Measurements from ENCODE around the gene APOE.
"Not testable (repeated sequence)": the region's sequence is repeated elsewhere in the genome, so short reads cannot be mapped to it uniquely, and the experiment has no call there.

The APOE gene

DNA sequence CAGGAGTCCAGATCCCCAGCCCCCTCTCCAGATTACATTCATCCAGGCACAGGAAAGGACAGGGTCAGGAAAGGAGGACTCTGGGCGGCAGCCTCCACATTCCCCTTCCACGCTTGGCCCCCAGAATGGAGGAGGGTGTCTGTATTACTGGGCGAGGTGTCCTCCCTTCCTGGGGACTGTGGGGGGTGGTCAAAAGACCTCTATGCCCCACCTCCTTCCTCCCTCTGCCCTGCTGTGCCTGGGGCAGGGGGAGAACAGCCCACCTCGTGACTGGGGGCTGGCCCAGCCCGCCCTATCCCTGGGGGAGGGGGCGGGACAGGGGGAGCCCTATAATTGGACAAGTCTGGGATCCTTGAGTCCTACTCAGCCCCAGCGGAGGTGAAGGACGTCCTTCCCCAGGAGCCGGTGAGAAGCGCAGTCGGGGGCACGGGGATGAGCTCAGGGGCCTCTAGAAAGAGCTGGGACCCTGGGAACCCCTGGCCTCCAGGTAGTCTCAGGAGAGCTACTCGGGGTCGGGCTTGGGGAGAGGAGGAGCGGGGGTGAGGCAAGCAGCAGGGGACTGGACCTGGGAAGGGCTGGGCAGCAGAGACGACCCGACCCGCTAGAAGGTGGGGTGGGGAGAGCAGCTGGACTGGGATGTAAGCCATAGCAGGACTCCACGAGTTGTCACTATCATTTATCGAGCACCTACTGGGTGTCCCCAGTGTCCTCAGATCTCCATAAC lies at the start of gene APOE:
APOE (plus strand) TSS at position 360 of the 724 bp plus-strand sequence. CDS start 829 bp downstream, outside the sequence.
- DNase-seq (ENCODE audit: low read depth in 2 of 2), result no peak

DNA sequence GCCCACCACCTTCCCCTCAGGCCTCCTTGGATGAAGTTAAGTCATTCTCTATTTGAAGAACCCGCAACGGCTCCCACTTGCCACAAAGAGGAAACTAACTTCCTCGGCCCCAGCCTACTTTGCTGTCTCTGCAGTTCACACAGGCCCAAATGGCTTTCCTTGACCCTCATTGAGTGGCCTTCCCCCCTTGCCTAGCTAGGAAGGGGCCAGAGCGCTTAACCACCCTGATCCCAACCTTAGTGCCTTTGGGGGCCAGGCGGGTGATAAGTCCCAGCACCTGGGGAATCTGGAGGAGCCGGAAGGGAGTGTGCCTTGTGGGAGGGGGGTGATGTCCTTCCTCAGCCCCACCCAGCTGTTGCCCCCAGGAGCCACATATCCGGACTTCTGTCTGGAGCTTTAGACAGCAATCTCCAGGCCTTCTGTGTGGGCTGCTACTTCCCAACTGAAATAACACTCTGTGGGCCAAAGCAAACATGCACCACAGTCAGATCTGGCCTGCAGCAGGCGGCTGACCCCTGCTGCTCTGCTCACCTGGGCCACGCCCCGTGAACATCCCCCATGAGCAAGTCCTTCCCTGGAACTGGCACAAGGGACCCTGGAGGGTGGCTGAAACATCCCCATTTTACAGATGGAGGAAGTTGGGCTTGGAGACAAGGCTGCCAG lies 49.0 kb upstream of the APOE start:
- DNase-seq (ENCODE audit: low read depth in 2 of 2), result no peak

DNA sequence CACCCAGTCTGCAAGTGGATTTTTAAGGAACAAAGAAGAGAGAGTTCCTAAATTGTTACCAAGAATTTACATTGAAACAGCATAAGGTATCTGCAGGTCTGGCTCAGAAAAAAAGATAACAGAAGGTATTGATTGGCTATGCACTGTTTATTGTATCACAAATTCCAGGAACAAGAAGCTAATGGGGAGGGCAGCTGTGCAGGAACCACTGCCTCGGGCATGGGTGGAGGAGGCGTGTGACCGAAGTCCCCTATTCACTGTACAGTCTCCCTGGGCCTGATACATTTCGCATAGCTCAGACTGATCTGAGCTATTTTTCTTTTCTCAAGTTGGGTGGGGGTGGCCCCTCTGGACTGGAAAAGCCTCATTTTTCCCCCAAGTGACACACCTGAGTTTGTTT lies 47.8 kb upstream of the APOE start:
- DNase-seq (ENCODE audit: low read depth in 2 of 2), result no peak

DNA sequence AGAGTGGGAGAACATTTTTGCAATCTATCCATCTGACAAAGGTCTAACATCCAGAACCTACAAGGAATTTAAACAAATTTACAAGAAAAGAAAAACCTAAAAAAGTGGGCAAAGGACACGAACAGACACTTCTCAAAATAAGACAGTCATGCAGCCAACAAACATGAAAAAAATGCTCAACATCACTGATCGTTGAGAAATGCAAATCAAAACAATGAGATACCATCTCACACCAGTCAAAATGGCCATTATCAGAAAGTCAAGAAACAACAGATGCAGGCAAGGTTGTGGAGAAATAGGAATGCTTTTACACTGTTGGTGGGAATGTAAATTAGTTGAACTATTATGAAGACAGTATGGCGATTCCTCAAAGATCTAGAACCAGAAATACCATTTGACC lies 44.0 kb upstream of the APOE start:
- not testable (repeated sequence) for DNase-seq (ENCODE audit: low read depth in 2 of 2)

GRCh38 chr19:44863990-44864389 lies 41.6 kb upstream of the APOE start:
- no peak for DNase-seq (ENCODE audit: low read depth in 2 of 2)

DNA sequence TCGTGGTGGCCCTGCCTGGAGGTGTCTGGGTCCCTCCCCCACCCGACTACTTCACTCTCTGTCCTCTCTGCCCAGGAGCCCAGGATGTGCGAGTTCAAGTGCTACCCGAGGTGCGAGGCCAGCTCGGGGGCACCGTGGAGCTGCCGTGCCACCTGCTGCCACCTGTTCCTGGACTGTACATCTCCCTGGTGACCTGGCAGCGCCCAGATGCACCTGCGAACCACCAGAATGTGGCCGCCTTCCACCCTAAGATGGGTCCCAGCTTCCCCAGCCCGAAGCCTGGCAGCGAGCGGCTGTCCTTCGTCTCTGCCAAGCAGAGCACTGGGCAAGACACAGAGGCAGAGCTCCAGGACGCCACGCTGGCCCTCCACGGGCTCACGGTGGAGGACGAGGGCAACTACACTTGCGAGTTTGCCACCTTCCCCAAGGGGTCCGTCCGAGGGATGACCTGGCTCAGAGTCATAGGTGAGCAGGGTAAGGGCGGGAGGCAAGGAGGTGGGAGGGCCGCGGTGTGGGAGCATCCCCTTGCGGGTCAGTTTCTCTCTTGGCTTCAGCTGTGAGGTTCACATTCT lies 40.3 kb upstream of the APOE start:
- no peak for DNase-seq (ENCODE audit: low read depth in 2 of 2)

DNA sequence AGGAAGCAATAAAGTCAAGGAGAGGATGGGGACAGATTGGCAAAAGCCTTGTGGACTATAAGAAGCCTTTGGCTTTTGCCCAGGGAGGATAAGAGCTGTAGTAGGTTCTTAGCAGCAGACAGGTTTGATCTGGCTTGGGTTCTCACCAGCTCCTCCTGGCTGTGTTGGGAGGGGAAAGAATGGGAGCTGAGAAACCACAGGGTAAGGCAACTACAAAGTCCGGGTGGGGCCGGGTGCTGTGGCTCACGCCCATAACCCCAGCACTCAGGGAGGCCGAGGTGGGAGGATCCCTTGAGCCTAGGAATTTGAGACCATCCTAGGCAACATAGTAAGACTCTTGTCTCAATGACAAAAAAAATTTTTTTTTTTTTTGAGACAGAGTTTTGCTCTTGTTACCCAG lies 38.9 kb upstream of the APOE start:
- no peak for DNase-seq (ENCODE audit: low read depth in 2 of 2)

DNA sequence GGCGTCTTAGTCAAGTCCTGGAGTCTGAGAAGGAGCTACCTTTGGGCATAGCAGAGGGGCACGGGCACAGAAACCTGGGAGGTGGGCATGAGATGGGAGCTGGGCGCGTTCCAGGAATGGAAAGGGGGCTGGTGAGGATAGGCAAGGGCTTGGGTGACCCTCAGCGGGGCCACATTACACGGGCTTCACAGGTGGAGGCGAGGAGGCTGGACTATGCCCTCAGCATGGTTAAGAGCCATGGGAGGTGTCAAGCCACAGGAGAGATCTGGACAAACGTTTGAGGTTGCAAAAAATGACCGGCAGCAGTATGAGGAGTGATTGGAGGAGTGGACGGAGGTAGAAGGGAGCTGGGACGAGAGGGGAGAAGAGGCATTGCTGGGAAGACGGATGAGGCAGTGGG lies 38.0 kb upstream of the APOE start:
- no peak for DNase-seq (ENCODE audit: low read depth in 2 of 2)

- DNase-seq (ENCODE audit: low read depth in 2 of 2), result no peak
Observed at GRCh38 chr19:44869733-44870470, 35.7 kb upstream of the APOE start.

DNA sequence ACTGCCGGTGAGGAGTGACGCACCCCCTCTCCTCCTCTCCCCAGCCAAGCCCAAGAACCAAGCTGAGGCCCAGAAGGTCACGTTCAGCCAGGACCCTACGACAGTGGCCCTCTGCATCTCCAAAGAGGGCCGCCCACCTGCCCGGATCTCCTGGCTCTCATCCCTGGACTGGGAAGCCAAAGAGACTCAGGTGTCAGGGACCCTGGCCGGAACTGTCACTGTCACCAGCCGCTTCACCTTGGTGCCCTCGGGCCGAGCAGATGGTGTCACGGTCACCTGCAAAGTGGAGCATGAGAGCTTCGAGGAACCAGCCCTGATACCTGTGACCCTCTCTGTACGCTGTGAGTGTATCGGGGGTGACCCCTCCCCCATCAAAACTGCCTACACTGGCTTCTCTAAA lies 33.8 kb upstream of the APOE start:
- no peak for DNase-seq (ENCODE audit: low read depth in 2 of 2)

- DNase-seq (ENCODE audit: low read depth in 2 of 2), result no peak
Observed at GRCh38 chr19:44872661-44873060, 32.9 kb upstream of the APOE start.

- no peak for DNase-seq (ENCODE audit: low read depth in 2 of 2)
Observed at GRCh38 chr19:44874317-44874716, 31.3 kb upstream of the APOE start.

- no peak for DNase-seq (ENCODE audit: low read depth in 2 of 2)
Observed at GRCh38 chr19:44875666-44876451, 29.7 kb upstream of the APOE start.

- no peak for DNase-seq (ENCODE audit: low read depth in 2 of 2)
Observed at GRCh38 chr19:44876930-44877535, 28.6 kb upstream of the APOE start.

DNA sequence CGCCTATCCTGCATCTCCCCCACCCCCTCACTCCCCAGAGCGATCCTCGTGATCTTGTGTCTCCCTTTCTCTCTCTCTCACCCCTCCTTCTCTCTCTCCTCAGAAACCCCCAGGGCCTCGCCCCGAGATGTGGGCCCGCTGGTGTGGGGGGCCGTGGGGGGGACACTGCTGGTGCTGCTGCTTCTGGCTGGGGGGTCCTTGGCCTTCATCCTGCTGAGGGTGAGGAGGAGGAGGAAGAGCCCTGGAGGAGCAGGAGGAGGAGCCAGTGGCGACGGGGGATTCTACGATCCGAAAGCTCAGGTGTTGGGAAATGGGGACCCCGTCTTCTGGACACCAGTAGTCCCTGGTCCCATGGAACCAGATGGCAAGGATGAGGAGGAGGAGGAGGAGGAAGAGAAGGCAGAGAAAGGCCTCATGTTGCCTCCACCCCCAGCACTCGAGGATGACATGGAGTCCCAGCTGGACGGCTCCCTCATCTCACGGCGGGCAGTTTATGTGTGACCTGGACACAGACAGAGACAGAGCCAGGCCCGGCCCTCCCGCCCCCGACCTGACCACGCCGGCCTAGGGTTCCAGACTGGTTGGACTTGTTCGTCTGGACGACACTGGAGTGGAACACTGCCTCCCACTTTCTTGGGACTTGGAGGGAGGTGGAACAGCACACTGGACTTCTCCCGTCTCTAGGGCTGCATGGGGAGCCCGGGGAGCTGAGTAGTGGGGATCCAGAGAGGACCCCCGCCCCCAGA lies 27.3 kb upstream of the APOE start:
- no peak for DNase-seq (ENCODE audit: low read depth in 2 of 2)

DNA sequence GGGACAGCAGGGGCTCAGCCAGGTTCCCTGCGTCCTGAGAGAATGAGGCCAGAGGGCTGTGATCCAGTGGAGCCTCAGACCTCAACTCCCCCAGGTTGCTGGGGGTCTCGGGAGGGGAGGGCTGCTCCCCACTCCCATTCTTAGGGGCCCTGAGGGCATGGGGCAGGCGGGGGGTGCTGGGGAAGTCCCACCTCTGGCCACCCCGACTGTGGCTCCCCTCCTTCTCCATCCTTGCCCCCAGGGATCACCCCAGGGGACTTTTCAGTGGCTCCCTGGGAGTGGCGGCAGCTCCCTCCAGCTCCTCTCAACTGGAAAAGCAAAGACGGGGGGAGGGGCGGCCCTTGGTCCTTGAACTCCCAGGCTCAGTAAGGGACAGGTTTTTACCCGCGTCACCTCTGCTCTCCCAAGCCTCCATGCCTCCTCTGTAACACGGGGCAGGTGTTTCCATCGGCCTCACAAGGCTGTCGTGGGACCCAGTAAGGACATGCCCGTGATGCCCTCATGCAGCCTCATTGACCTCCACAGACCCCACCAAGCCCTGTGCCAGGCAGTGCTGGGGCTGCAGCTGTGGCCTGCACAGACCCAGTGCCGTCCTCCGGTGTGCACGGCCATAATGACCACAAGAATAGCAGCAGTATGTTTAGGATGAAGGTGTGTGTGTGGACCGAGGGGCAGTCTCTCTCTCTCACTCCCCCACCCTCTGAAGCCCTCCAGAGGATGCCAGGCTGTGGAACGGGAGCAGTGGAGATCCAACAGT lies 26.1 kb upstream of the APOE start:
- no peak for DNase-seq (ENCODE audit: low read depth in 2 of 2)

DNA sequence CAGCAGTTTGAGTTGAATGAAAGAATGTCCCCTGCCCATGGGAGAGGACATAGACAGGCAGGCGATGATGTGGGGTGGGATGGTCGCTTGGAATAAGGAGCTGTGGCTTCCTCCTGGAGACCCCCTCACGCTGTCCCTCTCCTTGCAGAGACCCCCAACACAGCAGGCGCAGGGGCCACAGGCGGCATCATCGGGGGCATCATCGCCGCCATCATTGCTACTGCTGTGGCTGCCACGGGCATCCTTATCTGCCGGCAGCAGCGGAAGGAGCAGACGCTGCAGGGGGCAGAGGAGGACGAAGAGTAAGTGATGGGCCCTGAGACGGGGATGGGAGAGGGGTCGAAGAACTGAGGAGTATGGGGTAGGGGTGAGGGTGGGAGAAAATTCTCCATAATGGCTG lies 23.5 kb upstream of the APOE start:
- no peak for DNase-seq (ENCODE audit: low read depth in 2 of 2)

- not testable (repeated sequence) for DNase-seq (ENCODE audit: low read depth in 2 of 2)
Observed at GRCh38 chr19:44882619-44883397, 22.8 kb upstream of the APOE start.

GRCh38 chr19:44883922-44884321 lies 21.7 kb upstream of the APOE start:
- DNase-seq (ENCODE audit: low read depth in 2 of 2), result no peak

Data from stimulated activated CD8-positive, alpha-beta memory T cell treated with anti-CD3 and anti-CD28 coated beads, Interleukin-15, amount 100 ng/mL, for 48 hours (primary cell).